Activated B cell treated with CpG ODN at 0.5 μM for 24 hours (primary cell): ENCODE data around the gene CENPX. TPM values are rescaled to one million over a fixed set of nuclear protein-coding genes. Genes with fewer than 3 reads are reported as not detected.

ENCODE experiments used
- ATAC-seq: fragments of 200-7000 bp; cut with Tn5 transposase; one replicate; pipeline ENCODE4 v1.10.0; 2021; ENCODE audit warnings: low read depth, mild to moderate bottlenecking, moderate library complexity
- CTCF ChIA-PET: fragments of 350-600 bp; sonication (Branson Sonifier 250); formaldehyde crosslinking; loops from one replicate; lab custom pipeline; 2021; ENCODE audit warnings: antibody characterized with exemption; lab: Charles Lee
- POLR2A ChIA-PET: fragments of 350-600 bp; sonication (Branson Sonifier 250); formaldehyde crosslinking; loops from one replicate; lab custom pipeline; 2021; ENCODE audit warnings: antibody characterized with exemption; lab: Charles Lee
- DNase-seq: peaks from one replicate; pipeline ENCODE4 v3.0.0; 2022
- H3K27ac Mint-ChIP-seq: one replicate; pipeline ENCODE4 v1.8.0; 2020; ENCODE audit warnings: mixed read lengths
- H3K27me3 Mint-ChIP-seq: one replicate; pipeline ENCODE4 v1.8.0; 2021; ENCODE audit warnings: mixed read lengths
- H3K36me3 Mint-ChIP-seq: one replicate; pipeline ENCODE4 v1.8.0; 2021; ENCODE audit warnings: low read depth, mixed read lengths
- H3K4me1 Mint-ChIP-seq: one replicate; pipeline ENCODE4 v1.8.0; 2021; ENCODE audit warnings: mixed read lengths
- H3K4me3 Mint-ChIP-seq: one replicate; pipeline ENCODE4 v1.8.0; 2020; ENCODE audit warnings: mild to moderate bottlenecking, mixed read lengths
- H3K9me3 Mint-ChIP-seq: one replicate; pipeline ENCODE4 v1.8.0; 2020; ENCODE audit warnings: mixed read lengths
- CTCF ChIP-seq: fragments of 200-600 bp; IDR thresholded peaks from one replicate; pipeline ENCODE4 v1.8.0; 2022; ENCODE audit warnings: antibody characterized with exemption, mild to moderate bottlenecking
- intact Hi-C: fragments of 100-400 bp; cut with micrococcal nuclease; formaldehyde crosslinking; loops from one replicate; pipeline ENCODE4 v1.15.1; 2024
- total RNA-seq: library from RNA; stranded (reverse); gene quantifications from 2 replicates; pipeline ENCODE4 v1.2.3, GENCODE V29; 2022

The CENPX gene
- total RNA-seq, 1 donor from 2014 or later = 41.7 TPM

DNA sequence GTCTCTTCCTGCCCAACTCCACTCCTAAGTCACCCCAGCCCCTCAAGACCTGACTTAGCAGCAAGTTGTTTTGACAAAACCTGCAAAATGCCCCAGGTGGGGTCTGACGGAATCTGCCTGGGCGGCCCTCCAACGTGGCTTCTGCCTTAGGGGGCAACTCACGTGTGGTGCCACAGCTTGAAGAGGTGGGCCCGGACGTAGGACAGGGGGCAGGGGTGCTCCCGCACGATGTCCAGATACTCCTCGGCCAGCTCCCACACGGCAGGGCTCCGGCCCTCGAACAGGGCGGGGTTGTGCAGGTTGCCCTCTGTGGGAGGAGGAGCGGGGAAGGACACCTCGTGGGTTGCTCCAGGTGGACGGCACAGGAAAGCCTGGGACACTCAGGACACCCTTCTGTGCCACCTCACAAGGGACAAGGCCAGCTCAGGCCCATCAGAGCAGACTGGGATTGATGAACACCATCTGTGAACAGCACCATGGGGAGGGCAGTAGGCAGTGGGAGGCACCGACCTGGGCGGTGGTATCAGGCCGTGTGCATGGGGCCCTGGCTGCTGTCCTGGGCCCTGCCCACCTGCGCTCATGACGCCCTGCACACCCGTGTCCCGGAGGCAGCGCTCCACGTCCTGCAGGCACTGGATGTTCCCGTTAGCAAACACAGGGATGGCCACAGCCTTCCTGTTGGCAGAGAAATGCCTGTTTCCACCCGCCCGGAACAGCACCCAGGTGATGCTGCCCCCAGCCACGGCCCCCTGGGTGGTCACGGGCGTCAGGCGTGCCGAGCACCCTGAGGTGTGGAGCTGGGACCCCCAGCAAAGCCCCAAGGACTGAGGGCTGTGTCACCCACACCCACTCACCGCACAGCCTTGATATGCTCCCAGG, 38.6 kb upstream of the CENPX start:
- Mint-ChIP-seq H3K36me3 (peaks cover 42% of the 10 kb centered on the region), H3K27ac (no peak overlapping the region), H3K27me3 (no peaks in the 10 kb centered on the region), H3K9me3 (no peaks in the 10 kb centered on the region), H3K4me1 (peaks cover 13% of the 10 kb centered on the region), H3K4me3 (no peak overlapping the region)
- ATAC-seq = no peak
- CTCF ChIA-PET = no interaction called here
- intact Hi-C loops = no loop called here
- TF ChIP-seq CTCF = no peak
- POLR2A ChIA-PET = no interaction called here
- DNase-seq = no peak

GRCh38 chr17:82060614-82061013, 37.9 kb upstream of the CENPX start:
- H3K36me3 Mint-ChIP-seq = peaks cover 45% of the 10 kb centered on the region
- no peak overlapping the region for H3K27ac Mint-ChIP-seq
- DNase-seq (no peak), ATAC-seq (no peak)
- POLR2A ChIA-PET = no interaction called here
- intact Hi-C loops = no loop called here
- peaks cover 10% of the 10 kb centered on the region for H3K4me1 Mint-ChIP-seq
- H3K9me3 Mint-ChIP-seq = no peaks in the 10 kb centered on the region
- no peaks in the 10 kb centered on the region for H3K27me3 Mint-ChIP-seq
- CTCF ChIA-PET = no interaction called here
- TF ChIP-seq CTCF = no peak
- no peak overlapping the region for H3K4me3 Mint-ChIP-seq

GRCh38 chr17:82060001-82060380, 37.3 kb upstream of the CENPX start:
- DNase-seq (no peak), ATAC-seq (no peak)
- H3K4me1 Mint-ChIP-seq = peaks cover 10% of the 10 kb centered on the region
- no peak overlapping the region for H3K27ac Mint-ChIP-seq
- POLR2A ChIA-PET = no interaction called here
- H3K9me3 Mint-ChIP-seq = no peaks in the 10 kb centered on the region
- CTCF ChIA-PET = no interaction called here
- TF ChIP-seq CTCF = no peak
- no peak overlapping the region for H3K4me3 Mint-ChIP-seq
- intact Hi-C loops = no loop called here
- H3K36me3 Mint-ChIP-seq = peaks cover 50% of the 10 kb centered on the region
- H3K27me3 Mint-ChIP-seq = no peaks in the 10 kb centered on the region

DNA sequence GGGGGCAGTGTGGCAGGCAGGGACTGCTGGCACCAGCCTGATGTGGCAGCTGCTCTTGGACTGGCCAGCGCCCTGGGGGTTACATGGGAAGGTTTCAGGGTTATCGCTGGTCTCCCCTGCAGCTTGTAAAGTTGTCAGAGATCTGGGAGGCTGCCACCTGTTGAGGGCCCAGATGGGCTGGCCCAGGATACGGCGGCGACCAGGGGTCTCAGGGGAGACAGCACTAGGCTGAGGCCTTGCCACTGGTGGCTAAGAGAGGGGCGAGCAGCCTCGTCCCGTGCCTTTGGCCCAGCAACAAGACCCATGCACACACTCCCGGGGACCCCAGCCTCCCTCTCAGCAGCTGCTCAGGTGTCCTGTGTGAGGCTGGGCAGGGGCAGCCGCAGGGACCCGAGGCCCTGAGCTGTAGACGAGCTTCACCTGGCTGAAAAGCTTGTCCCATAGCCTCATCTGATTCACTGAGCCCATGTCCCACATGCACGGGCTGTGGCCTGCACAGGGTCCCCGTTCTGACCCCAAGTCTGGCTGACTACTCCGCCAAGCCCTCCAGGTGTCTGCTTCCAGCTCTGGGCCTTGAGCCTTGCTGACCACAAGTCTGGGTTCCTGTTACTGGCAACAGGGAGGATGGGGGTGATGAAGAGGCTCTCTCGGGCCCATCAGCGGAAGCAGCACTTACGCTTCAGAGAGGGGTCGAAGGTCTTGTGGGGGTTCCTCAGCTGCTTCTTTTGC, 36.8 kb upstream of the CENPX start:
- Mint-ChIP-seq H3K4me1 (peaks cover 5% of the 10 kb centered on the region), H3K9me3 (no peaks in the 10 kb centered on the region), H3K36me3 (peaks cover 53% of the 10 kb centered on the region), H3K4me3 (no peak overlapping the region), H3K27me3 (no peaks in the 10 kb centered on the region), H3K27ac (no peak overlapping the region)
- ChIA-PET POLR2A (no interaction called here), CTCF (no interaction called here)
- no peak for ATAC-seq
- TF ChIP-seq CTCF = no peak
- intact Hi-C loops = no loop called here
- DNase-seq = no peak

GRCh38 chr17:82058855-82059249, 36.2 kb upstream of the CENPX start:
- intact Hi-C loops = no loop called here
- Mint-ChIP-seq H3K4me3 (no peak overlapping the region), H3K36me3 (peaks cover 53% of the 10 kb centered on the region), H3K4me1 (no peaks in the 10 kb centered on the region), H3K27ac (no peak overlapping the region), H3K9me3 (no peaks in the 10 kb centered on the region), H3K27me3 (no peaks in the 10 kb centered on the region)
- POLR2A ChIA-PET = no interaction called here
- no peak for TF ChIP-seq CTCF
- CTCF ChIA-PET = no interaction called here
- ATAC-seq (no peak), DNase-seq (no peak)
